A549 (cell line): Measurements from ENCODE around the gene IGF2R.

Source experiments
- BCL3 ChIP-seq: fragments of >200 bp; sonication (Bioruptor Twin); formaldehyde crosslinking; IDR thresholded peaks from 3 replicates; pipeline ENCODE4 v1.6.1; 2016
- CEBPB ChIP-seq, 2 experiments: fragments of >200 bp in 1 of 2; sonication (Bioruptor Twin) in 1 of 2; formaldehyde crosslinking in 1 of 2; IDR thresholded peaks; 2 replicates each; pipeline ENCODE4 v1.6.1; 2012 to 2016
- EHMT2 ChIP-seq: fragments of 200-600 bp; sonication (generic); IDR thresholded peaks from 2 replicates; pipeline ENCODE4 v1.6.1; 2016; ENCODE audit warnings: antibody characterized with exemption, low read depth, mild to moderate bottlenecking, moderate library complexity
- EP300 ChIP-seq, 2 experiments: fragments of >200 bp; sonication (Bioruptor Twin); formaldehyde crosslinking; IDR thresholded peaks; 2 replicates in 1 of 2; 3 replicates in 1 of 2; pipeline ENCODE4 v1.6.1; 2016 to 2017
- ESRRA ChIP-seq: fragments of 150-350 bp; IDR thresholded peaks from 2 replicates; pipeline ENCODE4 v1.6.1; 2014; ENCODE audit warnings: mild to moderate bottlenecking, low read length, borderline replicate concordance
- KDM5A ChIP-seq: fragments of 200-600 bp; sonication (generic); IDR thresholded peaks from 2 replicates; pipeline ENCODE4 v1.6.1; 2016; ENCODE audit warnings: antibody characterized with exemption, mild to moderate bottlenecking
- MAFK ChIP-seq: fragments of 450-650 bp; IDR thresholded peaks from 2 replicates; pipeline ENCODE4 v1.6.1; 2014; ENCODE audit not compliant: partially characterized antibody
- POLR2A ChIP-seq: IDR thresholded peaks from 2 replicates; pipeline ENCODE4 v1.6.1; 2012; ENCODE audit warnings: mild to moderate bottlenecking, low read length
- RAD21 ChIP-seq, 2 experiments: fragments of >200 bp in 1 of 2; sonication (Bioruptor Twin) in 1 of 2; formaldehyde crosslinking in 1 of 2; IDR thresholded peaks in 1 of 2; conservative IDR thresholded peaks in 1 of 2; 2 replicates in 1 of 2; 3 replicates in 1 of 2; pipeline ENCODE4 v1.6.1; 2012 to 2018; ENCODE audit warnings: inconsistent platforms in 1 of 2
- REST ChIP-seq: fragments of 200-600 bp; sonication (generic); IDR thresholded peaks from 2 replicates; pipeline ENCODE4 v1.6.1; 2016; ENCODE audit warnings: antibody characterized with exemption, mild to moderate bottlenecking, moderate library complexity
- SREBF2 ChIP-seq: fragments of 450-650 bp; IDR thresholded peaks from 2 replicates; pipeline ENCODE4 v1.6.1; 2014; ENCODE audit warnings: mild to moderate bottlenecking, moderate library complexity
- TF ChIP-seq, protein P1 (sequence below): fragments of >200 bp; sonication (Bioruptor Twin); formaldehyde crosslinking; IDR thresholded peaks from 3 replicates; pipeline ENCODE4 v1.5.1; 2016

DNA sequence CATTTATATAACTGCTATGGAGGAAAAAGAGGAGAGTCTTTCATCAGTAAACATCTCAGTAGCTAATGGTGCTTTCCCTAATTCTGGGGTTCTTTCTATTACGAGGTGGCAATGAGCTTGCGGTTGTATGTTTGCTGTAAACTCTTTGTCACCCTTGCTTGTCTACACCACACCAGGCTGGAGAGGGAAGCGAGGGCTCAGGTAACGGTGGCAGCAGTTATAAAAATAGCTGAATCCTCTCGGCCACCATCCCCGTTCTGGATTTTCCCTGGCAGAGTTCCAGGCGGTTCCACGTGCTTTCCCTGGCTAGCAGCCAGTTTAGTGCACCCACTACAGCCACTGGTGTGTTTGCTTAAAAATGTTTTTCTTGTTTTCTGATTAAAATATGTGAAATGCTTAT lies 39.1 kb upstream of the IGF2R start:
- TF ChIP-seq, protein P1, sequence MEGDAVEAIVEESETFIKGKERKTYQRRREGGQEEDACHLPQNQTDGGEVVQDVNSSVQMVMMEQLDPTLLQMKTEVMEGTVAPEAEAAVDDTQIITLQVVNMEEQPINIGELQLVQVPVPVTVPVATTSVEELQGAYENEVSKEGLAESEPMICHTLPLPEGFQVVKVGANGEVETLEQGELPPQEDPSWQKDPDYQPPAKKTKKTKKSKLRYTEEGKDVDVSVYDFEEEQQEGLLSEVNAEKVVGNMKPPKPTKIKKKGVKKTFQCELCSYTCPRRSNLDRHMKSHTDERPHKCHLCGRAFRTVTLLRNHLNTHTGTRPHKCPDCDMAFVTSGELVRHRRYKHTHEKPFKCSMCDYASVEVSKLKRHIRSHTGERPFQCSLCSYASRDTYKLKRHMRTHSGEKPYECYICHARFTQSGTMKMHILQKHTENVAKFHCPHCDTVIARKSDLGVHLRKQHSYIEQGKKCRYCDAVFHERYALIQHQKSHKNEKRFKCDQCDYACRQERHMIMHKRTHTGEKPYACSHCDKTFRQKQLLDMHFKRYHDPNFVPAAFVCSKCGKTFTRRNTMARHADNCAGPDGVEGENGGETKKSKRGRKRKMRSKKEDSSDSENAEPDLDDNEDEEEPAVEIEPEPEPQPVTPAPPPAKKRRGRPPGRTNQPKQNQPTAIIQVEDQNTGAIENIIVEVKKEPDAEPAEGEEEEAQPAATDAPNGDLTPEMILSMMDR: no peak
- TF ChIP-seq BCL3 (no peak), POLR2A (no peak), EP300 (IDR thresholded peaks at IDR 0.05) (no peak), CEBPB (IDR thresholded peaks at IDR 0.05) (no peak), MAFK (no peak), EHMT2 (no peak), RAD21 (conservative IDR thresholded peaks at IDR 0.05 in 1 of 2, IDR thresholded peaks at IDR 0.05 in 1 of 2) (no peak), REST (no peak), SREBF2 (no peak), ESRRA (no peak), KDM5A (no peak)
